HG03175 (cell line): ENCODE measurements around the gene VWC2L.

Source experiments
- ATAC-seq: cut with Tn5 transposase; IDR thresholded peaks from one replicate; pipeline ENCODE4 v1.9.1; 2021; ENCODE audit warnings: mild to moderate bottlenecking, moderate library complexity; ENCODE audit not compliant: unreplicated experiment

VWC2L gene

DNA sequence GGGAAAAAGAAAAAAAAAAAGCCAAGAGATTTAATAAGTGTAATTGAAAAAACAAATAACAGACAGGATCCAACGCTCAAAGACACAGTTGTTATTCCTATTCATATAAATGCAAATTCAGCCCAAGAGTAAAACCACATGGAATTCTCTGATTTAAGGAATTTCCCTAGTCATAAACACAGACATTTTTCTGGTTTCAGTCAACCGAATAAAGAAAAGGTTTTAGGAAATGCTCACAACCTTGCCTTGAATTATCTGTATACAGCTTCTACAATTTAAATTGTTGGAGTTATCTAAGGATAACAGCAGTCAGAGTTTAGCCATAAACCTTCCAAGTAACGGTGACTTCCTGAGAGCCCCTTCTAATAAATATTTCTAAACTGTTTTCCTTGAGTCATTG, 122.7 kb downstream of the VWC2L start:
- no peak for ATAC-seq

DNA sequence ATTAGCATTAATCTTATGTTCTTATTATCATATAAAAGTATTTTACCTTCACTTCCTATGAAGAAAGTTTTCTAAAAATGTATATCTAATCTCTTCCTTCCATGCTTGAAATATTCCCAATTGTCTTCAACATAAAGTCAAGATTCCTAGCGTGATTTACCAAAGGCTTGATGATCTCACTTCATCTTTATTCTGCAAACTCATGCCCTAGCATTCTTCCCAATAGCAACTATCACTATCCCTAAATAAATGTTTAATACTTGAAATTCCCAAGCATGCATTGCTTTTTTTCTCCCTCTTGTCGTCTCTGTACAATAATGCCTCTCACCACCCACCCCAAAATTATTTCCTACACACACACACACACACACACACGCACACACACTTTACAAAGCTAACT, 125.8 kb downstream of the VWC2L start:
- ATAC-seq: no peak

DNA sequence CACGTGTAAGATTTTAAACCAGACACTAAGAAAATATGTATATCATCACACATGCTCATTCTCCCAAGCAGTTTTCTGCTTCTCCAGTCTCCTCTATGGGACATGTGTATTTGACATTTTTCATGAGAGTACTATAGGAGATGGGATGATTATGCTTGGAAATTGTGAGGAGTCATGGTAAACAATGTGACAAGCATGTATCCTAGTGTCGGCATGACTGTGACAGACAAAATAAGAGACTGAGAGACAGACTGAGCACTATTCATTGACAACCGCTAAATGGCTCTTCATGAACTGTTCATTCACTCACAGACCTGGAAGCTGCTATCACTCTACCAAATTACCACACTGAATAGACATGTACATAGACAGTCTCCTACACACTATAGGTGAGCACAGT, 127.1 kb downstream of the VWC2L start:
- ATAC-seq: no peak

DNA sequence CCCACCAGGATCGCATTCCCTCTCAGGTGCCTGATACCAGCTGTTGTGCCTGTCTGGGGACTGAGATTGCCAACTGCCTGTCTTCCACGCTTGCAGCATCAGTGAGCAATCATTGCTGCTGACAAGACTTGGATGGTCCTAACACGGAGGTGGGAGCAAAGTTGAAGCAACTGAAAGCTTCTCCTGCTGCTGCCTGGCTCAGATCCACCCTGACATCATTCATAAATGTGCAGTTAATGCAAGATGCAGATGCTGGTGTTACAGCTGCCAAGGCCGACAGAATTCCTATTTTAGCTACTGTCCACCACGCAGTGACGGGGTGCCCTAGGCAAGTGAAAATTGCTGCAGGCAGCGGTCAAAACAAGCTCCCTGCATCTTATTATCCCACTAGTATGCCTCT, 131.4 kb downstream of the VWC2L start:
- ATAC-seq: no peak

DNA sequence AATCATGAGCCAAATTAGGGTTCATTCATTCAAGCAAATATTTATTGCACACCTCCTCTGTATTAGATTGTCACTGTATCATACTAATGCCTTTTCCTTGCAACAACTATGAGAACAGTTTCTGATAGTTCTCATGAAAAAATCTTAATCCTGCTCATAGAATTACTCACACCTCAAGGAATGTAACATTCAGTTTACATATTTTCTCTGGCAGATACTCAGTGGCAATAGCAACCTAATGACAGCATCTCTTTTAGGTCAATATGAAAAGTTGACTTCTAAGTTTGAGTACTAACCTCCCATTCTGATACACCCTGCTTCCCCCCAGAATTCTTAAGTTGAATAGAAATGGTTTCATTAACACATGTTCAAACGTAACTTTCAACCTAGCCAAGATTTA, 132.0 kb downstream of the VWC2L start:
- no peak for ATAC-seq

DNA sequence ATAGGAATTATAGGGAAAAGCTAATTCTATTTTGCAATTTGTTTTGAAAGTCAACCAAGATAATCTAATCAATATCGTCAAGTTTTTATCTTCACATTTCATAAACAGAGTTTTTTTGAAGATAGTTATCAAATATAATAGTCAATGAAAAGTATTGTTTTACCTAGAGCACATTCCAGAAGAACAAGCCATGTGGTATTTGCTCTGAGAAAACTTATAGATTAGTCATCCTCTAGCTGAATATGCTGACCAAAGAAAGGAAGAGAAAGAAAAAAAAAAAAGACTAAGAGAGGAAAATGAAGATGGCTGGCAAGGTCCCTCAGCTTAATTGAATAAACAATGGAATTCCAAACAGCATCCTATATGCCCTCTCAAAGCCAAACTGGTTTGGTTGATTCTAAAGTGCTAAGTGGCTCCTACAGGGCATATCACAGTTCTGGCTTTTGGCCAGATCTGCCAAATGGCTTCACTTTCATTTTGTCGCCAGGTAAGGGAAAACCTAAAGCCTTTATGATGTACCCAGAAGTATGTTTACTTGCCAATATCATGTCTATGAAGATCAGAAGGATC, 132.6 kb downstream of the VWC2L start:
- ATAC-seq: no peak

DNA sequence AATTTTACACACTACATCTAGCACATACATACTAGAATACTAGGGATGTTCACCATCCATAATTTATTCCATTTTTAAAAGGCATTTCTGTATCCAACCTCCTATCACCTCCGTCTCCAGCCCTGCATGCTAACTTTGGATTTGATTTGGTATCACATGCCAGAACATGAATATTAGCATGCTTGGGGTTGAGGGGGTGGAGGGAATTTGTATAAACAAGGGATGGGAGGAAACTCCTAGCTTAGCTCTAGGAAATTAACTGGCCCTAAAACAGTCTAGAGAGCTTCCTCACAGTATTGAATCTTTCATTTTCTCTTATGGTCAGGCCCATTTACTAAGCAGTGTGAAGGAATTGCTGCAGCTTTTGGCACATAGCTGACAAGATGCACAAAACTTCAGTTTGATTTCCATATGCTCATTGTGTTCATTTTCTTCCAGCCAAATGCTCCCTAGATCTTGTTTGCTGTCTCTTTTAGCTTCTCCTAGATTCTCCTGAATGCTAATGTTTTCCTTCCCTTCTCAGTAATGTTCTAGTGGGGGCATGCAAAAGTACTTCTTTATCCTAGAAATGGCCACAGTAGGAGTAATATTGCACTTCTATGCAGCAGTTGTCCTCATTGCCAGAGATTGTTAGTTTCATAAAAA, 135.2 kb downstream of the VWC2L start:
- no peak for ATAC-seq

DNA sequence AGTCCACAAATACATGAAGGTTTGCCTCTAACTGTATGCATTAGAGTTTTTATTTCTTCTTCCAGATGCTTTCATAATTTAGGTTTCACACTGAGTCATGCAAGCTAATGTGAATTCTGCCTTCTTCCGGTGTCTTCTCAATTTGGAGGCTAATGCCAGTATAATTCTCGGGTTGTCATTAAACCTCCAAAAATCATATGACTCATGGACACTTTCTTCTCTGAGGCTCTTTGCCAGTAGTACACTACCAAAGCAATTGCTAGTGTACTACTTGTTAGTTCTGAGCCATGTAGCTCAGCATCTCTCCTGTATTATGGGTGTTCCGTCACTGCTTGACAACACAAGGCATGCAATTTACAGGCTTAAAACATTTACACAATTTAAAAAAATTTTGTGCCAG, 137.1 kb downstream of the VWC2L start:
- no peak for ATAC-seq

DNA sequence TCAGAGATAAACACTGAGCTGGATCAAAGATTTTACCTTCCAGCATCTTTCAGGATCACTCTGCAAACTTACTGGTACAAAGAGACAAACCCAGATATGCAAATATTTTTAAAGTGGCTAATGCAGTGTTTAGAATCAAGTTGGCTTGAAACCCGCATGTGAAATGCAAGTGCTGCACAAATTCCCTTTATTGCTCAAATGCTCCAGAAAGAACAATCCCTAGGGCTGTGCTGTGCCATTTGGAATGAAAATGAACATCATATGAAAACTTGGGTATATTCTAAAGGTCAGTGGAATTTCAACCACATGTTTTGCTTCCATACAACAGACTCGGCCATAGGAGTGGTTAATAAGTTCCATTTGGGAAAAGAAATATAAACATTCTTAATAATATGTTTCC, 139.1 kb downstream of the VWC2L start:
- ATAC-seq: no peak

DNA sequence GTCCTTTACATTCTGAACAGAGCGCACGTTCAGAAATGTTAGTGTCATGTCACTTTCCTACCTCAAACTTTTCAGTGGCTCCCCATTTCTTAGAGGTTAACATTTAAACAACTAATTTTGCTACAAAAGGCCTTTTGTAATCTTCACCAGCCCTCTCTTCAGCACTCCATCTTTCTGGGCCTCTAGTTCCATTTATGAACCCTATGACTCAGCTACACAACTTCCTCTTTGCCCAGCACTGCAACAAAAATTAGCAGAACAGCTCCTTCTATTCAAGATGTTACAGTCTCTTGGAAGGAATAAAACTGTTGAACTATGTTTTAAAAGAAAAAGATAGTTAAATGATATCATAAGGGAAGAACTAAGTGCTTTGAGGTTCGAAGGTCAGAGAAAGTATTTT, 139.9 kb downstream of the VWC2L start:
- ATAC-seq: no peak

DNA sequence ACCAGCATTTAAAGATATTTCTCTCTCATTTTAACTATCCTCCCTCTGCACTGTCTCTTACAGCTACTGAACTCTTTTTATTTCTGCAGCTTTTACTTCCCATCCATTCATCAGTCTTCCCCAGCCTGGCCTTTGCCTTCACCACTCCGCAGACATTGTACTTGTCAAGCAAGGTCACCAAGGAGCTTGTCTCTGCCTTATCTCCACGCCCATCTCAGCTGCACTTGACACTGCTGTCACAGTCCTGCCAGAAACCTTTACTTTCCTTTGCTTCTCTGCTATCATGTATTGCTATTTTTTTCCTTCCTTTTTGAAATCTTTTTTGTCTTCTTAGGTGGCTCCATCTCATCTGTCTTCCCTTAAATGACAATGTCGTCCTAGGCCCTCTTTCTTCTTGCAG, 147.0 kb downstream of the VWC2L start:
- no peak for ATAC-seq

DNA sequence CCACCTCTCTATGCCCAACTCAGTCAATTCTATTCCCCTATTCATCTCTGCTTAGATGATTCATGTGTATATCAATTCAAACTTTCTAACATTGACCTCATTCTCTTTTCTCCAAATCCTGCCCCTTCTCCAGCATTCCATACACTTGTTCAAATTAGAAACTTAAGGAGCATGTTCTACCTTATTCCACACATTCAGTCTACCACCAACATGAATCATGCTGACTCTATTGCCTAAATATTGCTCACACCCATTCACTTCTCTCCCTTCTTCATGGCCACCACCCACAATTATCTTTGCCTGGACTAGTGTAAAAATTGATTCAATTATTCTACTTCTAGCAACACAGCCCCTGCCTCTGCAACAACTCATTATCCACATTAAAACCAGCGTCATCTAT, 147.5 kb downstream of the VWC2L start:
- ATAC-seq: no peak

DNA sequence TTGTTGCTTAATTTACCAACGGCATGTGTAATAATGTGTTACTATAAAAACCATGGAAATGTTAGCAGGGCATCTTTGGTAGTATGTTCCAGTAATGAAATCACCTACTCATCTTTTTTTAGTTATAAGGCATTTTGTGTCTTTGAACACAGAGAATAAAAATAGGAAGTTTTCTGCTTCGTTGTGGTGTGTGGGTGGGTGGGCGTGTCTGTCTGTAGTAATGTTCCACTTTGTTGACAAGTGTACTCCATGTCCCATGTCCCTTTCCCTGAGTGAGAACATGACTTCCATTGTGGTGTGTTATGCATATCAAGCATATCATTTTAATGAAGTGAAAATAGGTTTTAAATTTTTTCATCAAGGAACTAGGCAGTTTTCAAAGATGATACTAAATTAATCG, 149.3 kb downstream of the VWC2L start:
- no peak for ATAC-seq

DNA sequence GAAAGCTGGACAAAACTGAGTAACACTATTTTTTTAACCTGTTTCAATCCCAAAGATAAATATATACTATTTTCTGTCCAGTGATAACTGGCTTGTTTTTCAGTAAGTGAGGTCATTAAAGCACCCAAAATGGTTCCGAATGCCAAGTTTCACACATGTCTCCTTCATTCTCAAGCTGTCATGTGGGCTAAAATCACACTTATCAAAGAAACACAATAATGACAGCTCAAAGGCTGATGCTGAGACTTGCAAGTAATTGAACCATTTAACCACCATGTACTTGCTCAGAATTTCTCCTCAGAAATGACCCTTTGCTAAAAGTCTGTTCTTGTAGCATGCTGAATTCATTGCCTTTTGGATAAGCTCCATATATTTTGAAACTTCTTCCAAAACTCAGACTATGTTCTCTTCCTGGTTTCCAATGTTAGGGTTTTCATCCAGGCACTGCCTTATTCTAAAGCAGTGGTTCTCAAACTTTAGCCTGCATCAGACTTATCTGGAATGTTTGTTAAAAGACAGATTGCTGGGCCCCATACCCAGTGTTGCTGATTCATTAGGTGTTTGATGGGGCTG, 149.8 kb downstream of the VWC2L start:
- ATAC-seq: no peak

DNA sequence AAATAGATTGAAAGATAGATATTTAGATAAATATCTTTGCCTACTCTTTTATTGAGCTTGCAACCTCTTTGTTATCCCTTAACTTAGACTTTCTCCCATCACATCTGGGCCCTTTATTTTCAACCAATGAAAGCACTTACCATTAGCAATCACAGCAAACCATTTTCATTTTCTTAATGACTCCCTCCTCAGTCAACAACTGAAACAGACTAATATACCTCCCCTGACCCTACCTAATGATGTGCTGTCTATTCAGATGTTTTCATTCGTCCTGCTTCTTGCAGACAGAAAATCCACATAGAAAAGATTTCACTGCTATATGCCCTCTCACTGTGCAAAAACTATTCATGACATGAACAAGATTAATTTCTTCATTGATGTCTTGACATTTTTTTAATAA, 154.4 kb downstream of the VWC2L start:
- ATAC-seq: no peak

DNA sequence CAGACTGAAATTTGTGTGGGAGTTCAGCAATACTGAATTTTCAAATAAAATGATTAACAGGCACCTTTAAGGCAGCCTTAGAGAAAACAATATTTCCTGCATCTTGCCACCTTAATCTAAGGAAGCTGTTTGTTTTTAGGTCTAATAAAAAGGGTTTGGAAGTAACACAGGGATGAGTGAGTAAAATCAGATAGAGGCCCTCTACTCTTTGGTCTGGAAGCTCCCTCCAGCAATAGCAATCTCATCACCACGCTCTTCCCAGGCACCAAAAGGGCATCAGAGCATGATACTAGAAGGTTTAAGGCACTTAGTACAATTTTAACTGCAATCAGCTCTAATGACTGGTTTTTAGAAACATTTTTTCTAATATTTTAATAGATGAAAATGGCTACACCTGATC, 155.6 kb downstream of the VWC2L start:
- no peak for ATAC-seq

DNA sequence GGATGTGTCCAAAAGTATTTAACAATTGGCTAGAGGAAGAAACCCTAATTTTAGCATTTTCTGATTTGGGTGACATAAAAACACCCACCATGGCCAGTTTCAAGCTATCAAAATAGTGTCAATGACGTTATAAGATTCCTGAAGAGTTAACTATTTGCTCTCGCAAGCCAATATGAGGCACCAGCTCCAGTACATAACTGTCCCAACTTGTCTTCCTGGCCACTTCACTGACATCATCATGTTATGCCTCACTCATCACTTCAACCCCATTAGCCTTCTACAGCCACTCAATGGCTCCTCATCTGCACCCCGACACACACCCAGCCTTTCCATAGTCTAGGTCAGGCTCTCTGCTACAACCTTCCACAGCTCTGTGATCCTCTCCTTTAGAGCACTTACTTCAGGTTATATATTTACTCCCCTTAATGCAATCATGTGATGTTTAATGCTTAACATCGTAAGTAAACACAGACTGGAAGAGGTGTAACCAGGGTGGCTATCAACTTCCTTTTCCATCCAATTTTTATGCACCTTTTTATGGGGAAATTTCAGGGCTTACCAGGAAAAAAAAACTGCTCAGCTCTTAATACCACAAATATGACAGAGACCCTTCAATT, 158.7 kb downstream of the VWC2L start:
- no peak for ATAC-seq

DNA sequence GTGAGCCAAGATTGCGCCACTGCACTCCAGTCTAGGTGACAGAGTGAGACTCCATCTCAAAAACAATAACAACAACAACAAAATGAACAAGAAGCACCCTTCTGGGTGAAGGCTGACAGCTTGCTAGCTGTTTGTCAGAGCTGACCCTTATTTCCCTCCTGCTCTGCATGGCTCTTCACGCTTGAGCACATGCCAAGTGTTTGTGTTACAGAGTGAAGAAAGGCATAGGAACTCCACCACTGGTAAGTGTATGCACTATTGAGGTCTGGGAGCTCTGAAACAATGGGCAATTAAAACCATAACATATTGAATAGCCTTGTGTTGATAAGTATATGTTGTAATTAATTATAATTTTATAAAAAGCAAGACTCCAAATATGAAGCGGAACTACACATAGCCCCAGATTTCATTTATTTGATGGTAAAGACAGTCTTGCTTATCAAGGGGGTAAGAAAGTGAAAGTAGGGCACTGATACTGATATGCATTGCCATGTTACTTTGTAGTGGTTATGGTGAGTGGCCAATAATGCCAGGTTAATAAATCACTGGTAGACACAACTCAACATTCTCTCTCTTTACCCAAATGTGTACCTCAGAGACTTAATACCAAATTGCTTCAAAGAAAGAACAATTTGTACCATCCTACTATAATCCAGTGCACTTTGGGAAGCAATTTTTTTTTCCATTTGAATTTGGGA, 163.4 kb downstream of the VWC2L start:
- ATAC-seq: no peak

DNA sequence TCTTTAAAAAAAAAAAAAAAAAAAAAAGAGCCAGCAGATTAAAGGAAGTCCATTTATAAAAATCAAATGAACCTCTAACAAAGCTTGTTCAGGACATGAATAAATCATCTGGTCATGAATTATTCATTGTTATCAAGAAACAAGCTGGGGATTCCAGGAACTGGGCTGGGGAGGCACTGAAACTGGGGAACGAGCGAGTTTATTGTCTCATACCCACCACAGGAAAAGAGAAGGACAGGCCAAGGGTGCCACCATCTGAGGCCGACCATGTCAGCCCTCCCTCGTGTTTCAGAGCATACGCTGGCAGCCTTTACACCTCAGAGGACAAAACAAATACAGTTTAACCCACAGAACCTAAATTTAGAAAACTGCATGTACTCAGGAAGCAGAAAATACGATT, 164.2 kb downstream of the VWC2L start:
- no peak for ATAC-seq

DNA sequence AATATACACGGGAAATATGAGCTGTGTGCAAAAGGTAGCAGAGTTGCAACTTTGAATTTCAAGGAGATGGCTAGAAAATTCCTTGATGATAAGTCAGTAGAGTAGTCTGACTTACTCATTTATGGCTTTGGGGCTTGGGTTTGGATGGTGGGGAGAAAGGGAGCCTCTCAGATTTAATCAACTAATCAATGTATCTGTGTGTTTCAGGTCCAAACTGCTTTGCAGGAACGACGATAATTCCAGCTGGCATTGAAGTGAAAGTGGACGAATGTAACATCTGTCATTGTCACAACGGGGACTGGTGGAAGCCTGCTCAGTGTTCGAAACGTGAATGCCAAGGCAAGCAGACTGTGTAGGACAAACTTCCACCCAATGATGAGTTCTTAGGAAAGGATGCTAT, 164.6 kb downstream of the VWC2L start:
- no peak for ATAC-seq

DNA sequence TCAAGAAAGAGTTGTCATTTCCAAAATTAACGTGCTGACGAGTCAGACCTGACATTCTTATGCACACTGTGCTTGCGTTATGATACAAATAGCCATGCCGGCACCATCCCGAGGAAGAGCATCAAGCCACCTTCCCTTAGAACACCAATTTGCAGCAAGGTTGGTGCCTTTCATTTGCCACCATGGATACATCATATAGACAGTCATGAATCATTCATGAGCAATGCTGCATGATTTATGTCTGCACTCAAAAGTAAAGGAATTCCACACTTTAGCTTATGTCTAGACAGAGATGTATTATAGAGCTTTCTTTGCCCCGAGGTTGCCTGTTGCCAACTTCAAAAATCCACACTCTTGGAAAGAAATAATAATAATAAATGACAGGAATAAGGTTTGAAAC, 166.9 kb downstream of the VWC2L start:
- ATAC-seq: no peak

DNA sequence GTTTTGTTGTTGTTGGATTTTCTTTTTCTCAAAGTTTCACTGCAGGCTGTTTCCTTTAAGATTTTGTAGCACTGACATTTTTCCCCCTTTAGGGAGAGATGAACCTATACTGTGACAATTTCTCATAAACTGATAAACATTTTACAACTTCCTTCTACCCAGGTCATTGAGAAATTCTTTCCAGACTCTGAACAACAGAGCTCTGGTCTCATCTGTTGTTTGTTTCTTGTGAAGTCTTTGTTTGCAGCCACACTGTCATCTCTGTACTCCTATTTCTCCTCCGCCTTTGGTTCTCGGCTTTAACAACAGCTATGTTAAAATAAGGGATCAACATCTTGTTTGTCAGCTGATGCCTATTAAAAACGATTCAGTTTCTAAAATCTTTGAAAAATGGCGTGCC, 167.6 kb downstream of the VWC2L start:
- ATAC-seq: no peak
